Urinary bladder (tissue), 4 donors: ENCODE measurements around the gene LCE3D. TPM values are rescaled to one million over a fixed set of nuclear protein-coding genes. Genes with fewer than 3 reads are reported as not detected.
"Not testable (repeated sequence)": the region's sequence is repeated elsewhere in the genome, so short reads cannot be mapped to it uniquely, and the experiment has no call there.

Source experiments
- DNase-seq: peaks from one replicate; pipeline ENCODE4 v3.0.0-alpha.2; 2015; ENCODE audit errors: extremely low spot score
- H3K27ac ChIP-seq: one replicate; pipeline ENCODE4 v1.5.1; 2013; ENCODE audit warnings: low read depth, mild to moderate bottlenecking, moderate library complexity
- H3K36me3 ChIP-seq: one replicate; pipeline ENCODE4 v1.6.1; 2013; ENCODE audit warnings: mild to moderate bottlenecking, moderate library complexity; ENCODE audit not compliant: insufficient read depth
- H3K4me1 ChIP-seq: one replicate; pipeline ENCODE4 v1.6.1; 2013; ENCODE audit warnings: mild to moderate bottlenecking, moderate library complexity; ENCODE audit not compliant: insufficient read depth
- H3K4me3 ChIP-seq: one replicate; pipeline ENCODE4 v1.5.1; 2013; ENCODE audit warnings: low read depth, low read length
- WGBS: extraction: QIAGEN DNeasy Blood & Tissue Kit; methylation state at CpG from one replicate; pipeline ENCODE4 v1.1.7; 2013; 5-methylcytosine and 5-hydroxymethylcytosine counted together
- polyA plus RNA-seq: library from polyadenylated mRNA; stranded (reverse); fragments of 200-250 nt; gene quantifications from one replicate; pipeline ENCODE4 v1.2.3, GENCODE V29; 2013
- total RNA-seq: library from RNA; depleted of rRNA; stranded (reverse); fragments of >200 nt; gene quantifications from one replicate; pipeline ENCODE4 v1.2.3, GENCODE V29; 2014
- donor health status: healthy with polysubstance abuse.
- donor health status: healthy.

The LCE3D gene, protein sequence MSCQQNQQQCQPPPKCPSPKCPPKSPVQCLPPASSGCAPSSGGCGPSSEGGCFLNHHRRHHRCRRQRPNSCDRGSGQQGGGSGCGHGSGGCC
- total RNA-seq: not detected
- polyA plus RNA-seq: not detected

DNA sequence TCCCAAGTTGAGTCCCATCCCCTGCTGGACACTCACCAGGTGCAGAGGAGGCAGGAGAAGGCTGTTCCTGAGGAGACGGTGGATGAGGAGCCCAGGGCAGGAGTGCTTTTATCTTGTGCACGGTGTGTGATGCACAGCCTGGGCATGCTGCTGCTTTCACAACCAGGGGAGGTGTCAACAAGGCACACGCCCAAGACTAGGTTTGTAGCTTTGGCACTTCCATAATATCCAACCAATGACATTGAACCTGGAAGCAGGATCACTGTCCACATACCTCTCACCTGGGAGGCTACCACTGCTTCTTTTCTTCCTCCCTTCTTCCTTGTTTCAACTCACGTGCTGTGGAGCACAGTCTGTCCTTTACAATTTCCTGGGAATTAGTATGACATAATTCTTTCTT lies at the start of gene LCE3D:
Gene LCE3D (minus strand): TSS at position 84 of the 400 bp plus-strand sequence. CDS start 580 bp downstream, outside the sequence.
- 67% methylated on average over 4 of the region's 4 CpGs for WGBS
- H3K4me3 ChIP-seq: no peak within 1 kb of the TSS

GRCh38 chr1:152626744-152627143 lies 46.4 kb upstream of the LCE3D start:
- H3K4me1 ChIP-seq: no peaks in the 10 kb centered on the region
- DNase-seq: no peak
- no peak overlapping the region for H3K27ac ChIP-seq
- no peaks in the 10 kb centered on the region for H3K36me3 ChIP-seq
- no peak overlapping the region for H3K4me3 ChIP-seq
- 74% methylated on average over 1 of the region's 1 CpG for WGBS

More for the DNA sequence above, at the start of gene LCE3D:
- no peak within 1 kb of the TSS for H3K27ac ChIP-seq
- no peaks in the 10 kb centered on the region for H3K4me1 ChIP-seq
- DNase-seq: no peak
- no peaks in the 10 kb centered on the region for H3K36me3 ChIP-seq

GRCh38 chr1:152623203-152623844 lies 43.0 kb upstream of the LCE3D start:
- 15% methylated on average over 29 of the region's 29 CpGs for WGBS
- H3K27ac ChIP-seq: no peak overlapping the region
- no peak for DNase-seq
- no peaks in the 10 kb centered on the region for H3K4me1 ChIP-seq
- no peak overlapping the region for H3K4me3 ChIP-seq
- no peaks in the 10 kb centered on the region for H3K36me3 ChIP-seq

DNA sequence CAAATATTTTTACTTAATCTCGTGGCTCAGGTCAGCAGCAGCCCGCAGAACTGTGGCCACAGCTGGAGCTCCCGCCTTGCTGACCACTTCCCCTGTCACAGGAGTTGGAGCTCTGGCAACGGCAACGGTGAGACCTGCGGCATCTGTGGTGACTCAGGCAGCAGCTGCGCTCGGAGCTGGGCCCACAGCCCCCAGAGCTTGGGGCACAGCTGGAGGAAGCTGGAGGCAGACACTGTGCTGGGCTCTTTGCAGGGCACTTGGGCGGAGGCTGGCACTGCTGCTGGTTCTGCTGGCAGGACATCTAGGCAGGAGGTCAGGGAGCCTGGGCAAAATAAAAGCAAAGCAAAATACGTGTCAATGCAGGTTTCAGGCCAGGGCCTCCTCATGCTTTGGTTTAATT lies 42.5 kb upstream of the LCE3D start, which contains the start of gene LCE3A:
Gene LCE3A (minus strand): TSS at position 301 of the 400 bp plus-strand sequence. CDS start 0 bp downstream, at position 301.
- WGBS: 42% methylated on average over 10 of the region's 10 CpGs
- H3K4me3 ChIP-seq: no peak within 1 kb of the TSS
- DNase-seq: no peak
- H3K36me3 ChIP-seq: no peaks in the 10 kb centered on the region
- H3K4me1 ChIP-seq: no peaks in the 10 kb centered on the region
- H3K27ac ChIP-seq: no peak within 1 kb of the TSS

- Histone ChIP-seq H3K36me3 (no peaks in the 10 kb centered on the region), H3K27ac (no peak overlapping the region), H3K4me1 (no peaks in the 10 kb centered on the region), H3K4me3 (no peak overlapping the region)
- 64% methylated on average over 3 of the region's 3 CpGs for WGBS
- no peak for DNase-seq
Measured at GRCh38 chr1:152621993-152622392, 41.7 kb upstream of the LCE3D start.

DNA sequence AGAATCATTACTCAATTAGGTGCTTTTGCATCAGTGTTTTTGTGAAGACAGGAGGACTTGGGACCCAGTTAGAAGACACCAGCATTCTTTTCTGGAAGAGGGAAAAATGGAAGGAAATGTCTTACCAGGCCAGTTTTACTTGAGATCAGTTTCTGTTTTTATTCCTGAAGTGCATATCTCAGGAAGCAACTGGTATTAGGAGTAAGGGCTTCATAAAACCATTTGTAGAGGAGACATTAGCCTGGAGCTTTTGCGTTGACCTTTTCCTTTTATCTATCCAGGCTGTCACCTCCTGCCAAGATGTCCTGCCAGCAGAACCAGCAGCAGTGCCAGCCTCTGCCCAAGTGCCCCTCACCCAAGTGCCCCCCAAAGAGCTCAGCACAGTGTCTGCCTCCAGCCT lies 33.2 kb upstream of the LCE3D start, which contains the start of gene LCE3B:
Gene LCE3B (plus strand): TSS at position 301 of the 400 bp plus-strand sequence. CDS start 0 bp downstream, at position 301.
- no peak within 1 kb of the TSS for H3K27ac ChIP-seq
- H3K36me3 ChIP-seq: no peaks in the 10 kb centered on the region
- 94% methylated on average over 1 of the region's 1 CpG for WGBS
- DNase-seq: no peak
- no peaks in the 10 kb centered on the region for H3K4me1 ChIP-seq
- H3K4me3 ChIP-seq: no peak within 1 kb of the TSS

DNA sequence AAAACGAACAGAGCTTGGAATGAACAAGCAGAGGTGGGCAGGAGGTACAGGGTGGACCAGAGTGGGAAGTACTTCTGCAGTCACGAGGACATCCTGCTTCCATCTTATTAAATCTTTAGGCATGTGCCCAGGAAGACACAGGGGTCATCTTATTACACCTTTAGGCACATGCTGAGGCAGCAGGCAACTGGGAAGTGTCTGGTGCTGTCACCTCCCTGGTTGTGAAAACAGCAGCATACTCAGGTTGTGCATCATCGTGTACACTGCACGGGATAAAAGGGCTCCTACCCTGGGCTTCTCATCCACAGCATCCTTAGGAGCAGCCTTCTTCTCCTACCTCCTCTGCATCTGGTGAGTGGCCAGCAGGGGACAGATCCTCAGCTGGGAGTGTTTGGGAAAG lies 19.6 kb upstream of the LCE3D start, which contains the start of gene LCE3C:
Gene LCE3C (plus strand): TSS at position 301 of the 400 bp plus-strand sequence. CDS start 498 bp downstream, outside the sequence.
- H3K4me3 ChIP-seq: no peak within 1 kb of the TSS
- 72% methylated on average over 4 of the region's 4 CpGs for WGBS
- DNase-seq: no peak
- H3K4me1 ChIP-seq: no peaks in the 10 kb centered on the region
- no peak within 1 kb of the TSS for H3K27ac ChIP-seq
- H3K36me3 ChIP-seq: no peaks in the 10 kb centered on the region

DNA sequence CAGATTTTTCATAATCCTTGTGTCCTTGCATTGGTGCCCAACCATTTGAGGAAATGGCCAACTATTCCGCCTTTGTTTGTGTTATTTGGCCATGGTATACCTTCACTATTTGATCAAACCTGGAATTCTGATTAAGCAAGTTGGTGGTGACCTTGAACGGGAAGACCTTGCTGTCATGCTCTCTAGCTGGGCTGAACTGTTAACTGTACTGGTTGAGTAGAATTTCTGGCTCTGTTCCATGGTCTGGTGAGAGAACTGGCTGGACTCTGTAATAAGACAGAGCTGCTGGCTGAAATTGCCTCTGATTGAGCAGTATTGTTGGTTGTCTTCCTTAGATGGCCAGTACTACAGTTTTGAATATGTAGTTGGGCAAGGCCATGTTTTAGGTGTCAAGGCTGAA lies 16.7 kb upstream of the LCE3D start:
- DNase-seq: no peak
- Histone ChIP-seq H3K27ac (no peak overlapping the region), H3K36me3 (no peaks in the 10 kb centered on the region), H3K4me3 (no peak overlapping the region), H3K4me1 (no peaks in the 10 kb centered on the region)
- 88% methylated on average over 2 of the region's 2 CpGs for WGBS

GRCh38 chr1:152585586-152585985 lies 5.3 kb upstream of the LCE3D start:
- Histone ChIP-seq H3K4me3 (no peak overlapping the region), H3K4me1 (no peaks in the 10 kb centered on the region), H3K36me3 (no peaks in the 10 kb centered on the region), H3K27ac (no peak overlapping the region)
- 56% methylated on average over 1 of the region's 1 CpG for WGBS
- no peak for DNase-seq

- H3K36me3 ChIP-seq: no peaks in the 10 kb centered on the region
Measured at GRCh38 chr1:152582647-152583046, 2.3 kb upstream of the LCE3D start.

GRCh38 chr1:152579526-152579925 lies 790 bp downstream of the LCE3D start:
- 89% methylated on average over 9 of the region's 9 CpGs for WGBS

More at GRCh38 chr1:152582647-152583046, 2.3 kb upstream of the LCE3D start:
- DNase-seq: no peak
- Histone ChIP-seq H3K4me1 (no peaks in the 10 kb centered on the region), H3K4me3 (no peak overlapping the region), H3K27ac (no peak overlapping the region)
- 66% methylated on average over 1 of the region's 1 CpG for WGBS

DNA sequence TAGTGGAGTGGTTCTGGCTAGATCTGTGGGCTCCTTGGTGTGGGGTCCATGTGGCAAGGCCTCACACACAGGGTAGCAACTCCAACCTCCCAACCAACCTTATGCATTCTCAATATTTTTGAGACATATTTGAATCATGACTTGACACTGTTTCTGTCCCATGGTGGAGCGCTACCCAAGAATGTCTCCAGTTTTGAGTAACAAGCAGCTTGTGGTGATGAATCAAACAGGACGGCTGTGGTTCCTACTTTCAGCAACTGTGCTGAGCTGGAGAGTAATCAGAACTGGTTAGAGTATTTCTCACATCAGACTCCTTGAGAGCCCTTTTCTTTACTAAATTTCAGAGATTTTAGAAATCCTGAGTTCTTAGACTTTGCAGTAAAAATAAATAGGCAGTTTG lies 3.1 kb downstream of the LCE3D start:
- H3K36me3 ChIP-seq: no peaks in the 10 kb centered on the region
- WGBS: 87% methylated on average over 2 of the region's 2 CpGs
- no peak for DNase-seq

More at GRCh38 chr1:152579526-152579925, 790 bp downstream of the LCE3D start:
- not testable (repeated sequence) for DNase-seq, H3K27ac ChIP-seq, H3K4me3 ChIP-seq, H3K36me3 ChIP-seq, H3K4me1 ChIP-seq

GRCh38 chr1:152566681-152567080 lies 13.6 kb downstream of the LCE3D start, which contains the start of gene LCE3E:
Gene LCE3E, minus strand, starts transcription at chr1:152566780. Its CDS starts 572 bp downstream, at chr1:152566208.
- WGBS: 66% methylated on average over 1 of the region's 1 CpG
- Histone ChIP-seq H3K36me3 (no peaks in the 10 kb centered on the region), H3K27ac (no peak within 1 kb of the TSS), H3K4me1 (no peaks in the 10 kb centered on the region), H3K4me3 (no peak within 1 kb of the TSS)
- no peak for DNase-seq

More for the DNA sequence above, 3.1 kb downstream of the LCE3D start:
- Histone ChIP-seq H3K4me1 (no peaks in the 10 kb centered on the region), H3K4me3 (no peak overlapping the region), H3K27ac (no peak overlapping the region)
